ENCODE data around the gene PLEKHA3. TPM values are rescaled to one million over a fixed set of nuclear protein-coding genes. Genes with fewer than 3 reads are reported as not detected.
"Not testable (repeated sequence)": the region's sequence is repeated elsewhere in the genome, so short reads cannot be mapped to it uniquely, and the experiment has no call there.

The PLEKHA3 gene
- total RNA-seq, 2 experiments from 2014 or later, result 24.1 to 27.3 TPM

DNA sequence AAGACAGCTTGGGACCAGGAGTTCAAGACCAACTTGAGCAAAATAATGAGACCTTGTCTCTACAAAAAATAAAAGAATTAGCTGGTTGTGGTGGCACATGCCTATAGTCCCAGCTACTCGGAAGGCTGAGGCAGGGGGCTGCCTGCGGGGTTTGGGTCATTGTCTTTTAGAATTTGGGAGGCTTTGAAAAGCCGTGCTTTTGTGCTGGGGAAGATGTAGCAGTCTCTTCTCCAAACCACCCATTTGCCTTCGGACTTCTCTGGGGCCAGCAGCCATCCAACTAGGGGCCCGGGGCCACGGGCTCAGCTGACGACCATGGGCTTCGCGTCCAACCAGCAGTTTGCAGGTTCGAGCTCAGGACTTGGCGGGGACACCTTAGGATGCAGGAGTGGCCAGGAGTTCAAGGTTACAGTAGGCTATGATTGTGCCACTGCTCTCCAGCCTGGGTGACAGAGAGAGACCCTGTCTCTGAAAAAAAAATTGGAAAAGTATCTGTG lies 22.8 kb upstream of the PLEKHA3 start:
- intact Hi-C loops (cut with DNase I, micrococcal nuclease), result no loop called here
- no peak overlapping the region for H3K4me3 Mint-ChIP-seq

GRCh38 chr2:178469219-178469849 lies 10.9 kb upstream of the PLEKHA3 start:
- peaks cover 1% of the 10 kb centered on the region for H3K36me3 Mint-ChIP-seq (ENCODE audit: low read depth)
- no peak overlapping the region for H3K27ac Mint-ChIP-seq
- H3K4me1 Mint-ChIP-seq, result no peaks in the 10 kb centered on the region
- intact Hi-C loops (cut with DNase I, micrococcal nuclease), result no loop called here
- no peak overlapping the region for H3K4me3 Mint-ChIP-seq
- CTCF ChIA-PET, result no interaction called here
- POLR2A ChIA-PET, result no interaction called here
- ATAC-seq, result no peak
- no peaks in the 10 kb centered on the region for H3K27me3 Mint-ChIP-seq
- H3K9me3 Mint-ChIP-seq (ENCODE audit: low read depth), result no peaks in the 10 kb centered on the region
- no peak for DNase-seq

More for the DNA sequence above, 22.8 kb upstream of the PLEKHA3 start:
- CTCF ChIA-PET, result interaction anchor here (0.8 to 1.5 kb wide), 2 partner anchors 18 to 59 kb away, joined by 3 to 4 read pairs; no protein-coding TSS in a partner anchor
- Mint-ChIP-seq H3K4me1 (peaks cover under 1% of the 10 kb centered on the region), H3K27me3 (no peaks in the 10 kb centered on the region), H3K27ac (no peak overlapping the region), H3K36me3 (ENCODE audit: low read depth) (no peaks in the 10 kb centered on the region), H3K9me3 (ENCODE audit: low read depth) (no peaks in the 10 kb centered on the region)
- ATAC-seq (no peak), DNase-seq (no peak)
- POLR2A ChIA-PET, result interaction anchor here (0.6 to 0.7 kb wide), 2 partner anchors 24 to 70 kb away, joined by 5 to 7 read pairs; no protein-coding TSS in a partner anchor

GRCh38 chr2:178471313-178471712 lies 8.9 kb upstream of the PLEKHA3 start:
- H3K9me3 Mint-ChIP-seq (ENCODE audit: low read depth); ATAC-seq; H3K36me3 Mint-ChIP-seq (ENCODE audit: low read depth); DNase-seq; H3K4me3 Mint-ChIP-seq; POLR2A ChIA-PET; H3K27me3 Mint-ChIP-seq; H3K27ac Mint-ChIP-seq; H3K4me1 Mint-ChIP-seq: not testable (repeated sequence)
- CTCF ChIA-PET, result interaction anchor here (0.6 kb wide), 1 partner anchor 100 kb away, joined by 3 read pairs; no protein-coding TSS in a partner anchor
- intact Hi-C loops (cut with DNase I, micrococcal nuclease), result loop anchor here (10.0 kb wide), 2 partner anchors 233 to 443 kb away; no protein-coding TSS in a partner anchor

GRCh38 chr2:178473373-178473772 lies 6.9 kb upstream of the PLEKHA3 start:
- H3K27ac Mint-ChIP-seq, result no peak overlapping the region

GRCh38 chr2:178473931-178474330 lies 6.3 kb upstream of the PLEKHA3 start:
- Mint-ChIP-seq H3K9me3 (ENCODE audit: low read depth) (no peaks in the 10 kb centered on the region), H3K4me1 (peaks cover 8% of the 10 kb centered on the region), H3K27me3 (no peaks in the 10 kb centered on the region), H3K4me3 (no peak overlapping the region), H3K27ac (no peak overlapping the region), H3K36me3 (ENCODE audit: low read depth) (peaks cover 2% of the 10 kb centered on the region)
- no peak for DNase-seq
- ATAC-seq, result no peak
- POLR2A ChIA-PET, result interaction anchor here (0.7 kb wide), 2 partner anchors 20 to 43 kb away, joined by 3 to 14 read pairs; no protein-coding TSS in a partner anchor
- intact Hi-C loops (cut with DNase I, micrococcal nuclease), result loop anchor here (10.0 kb wide), 2 partner anchors 231 to 441 kb away; no protein-coding TSS in a partner anchor
- CTCF ChIA-PET, result no interaction called here

More at GRCh38 chr2:178473373-178473772, 6.9 kb upstream of the PLEKHA3 start:
- H3K27me3 Mint-ChIP-seq, result no peaks in the 10 kb centered on the region
- CTCF ChIA-PET, result no interaction called here
- peaks cover 2% of the 10 kb centered on the region for H3K36me3 Mint-ChIP-seq (ENCODE audit: low read depth)
- POLR2A ChIA-PET, result no interaction called here
- no peak for ATAC-seq
- no peak for DNase-seq
- no peak overlapping the region for H3K4me3 Mint-ChIP-seq
- peaks cover 8% of the 10 kb centered on the region for H3K4me1 Mint-ChIP-seq
- H3K9me3 Mint-ChIP-seq (ENCODE audit: low read depth), result no peaks in the 10 kb centered on the region
- intact Hi-C loops (cut with DNase I, micrococcal nuclease), result loop anchor here (10.0 kb wide), 2 partner anchors 231 to 441 kb away; no protein-coding TSS in a partner anchor

DNA sequence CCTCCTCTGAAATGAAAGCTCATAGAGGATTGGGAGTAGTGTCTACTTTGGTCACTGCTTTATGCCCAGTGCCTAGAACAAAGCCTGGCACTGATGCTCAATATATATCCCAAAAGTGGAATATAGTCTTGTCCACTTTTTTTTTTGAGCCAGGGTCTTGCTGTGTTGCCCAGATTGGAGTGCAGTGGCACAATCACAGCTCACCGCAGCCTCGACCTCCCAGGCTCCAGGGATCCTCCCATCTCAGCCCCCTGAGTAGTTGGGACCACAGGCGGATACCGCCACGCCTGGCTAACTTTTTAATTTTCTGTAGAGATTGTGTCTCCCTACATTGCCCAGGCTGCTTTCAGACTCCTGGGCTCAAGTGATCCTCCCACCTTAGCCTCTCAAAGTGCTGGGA lies 5.7 kb upstream of the PLEKHA3 start:
- DNase-seq, result no peak
- Mint-ChIP-seq H3K27me3 (no peaks in the 10 kb centered on the region), H3K4me1 (peaks cover 14% of the 10 kb centered on the region), H3K36me3 (ENCODE audit: low read depth) (peaks cover 2% of the 10 kb centered on the region), H3K4me3 (no peak overlapping the region), H3K27ac (no peak overlapping the region), H3K9me3 (ENCODE audit: low read depth) (no peaks in the 10 kb centered on the region)
- ChIA-PET CTCF (no interaction called here), POLR2A (interaction anchor here (0.7 kb wide), 1 partner anchor 19 kb away, joined by 14 read pairs; no protein-coding TSS in a partner anchor)
- no peak for ATAC-seq
- intact Hi-C loops (cut with DNase I, micrococcal nuclease), result loop anchor here (10.0 kb wide), 2 partner anchors 230 to 440 kb away; no protein-coding TSS in a partner anchor

- H3K36me3 Mint-ChIP-seq (ENCODE audit: low read depth), result peaks cover 2% of the 10 kb centered on the region
- no peak overlapping the region for H3K27ac Mint-ChIP-seq
- H3K27me3 Mint-ChIP-seq, result no peaks in the 10 kb centered on the region
- no peak for DNase-seq
- peaks cover 19% of the 10 kb centered on the region for H3K4me1 Mint-ChIP-seq
- ChIA-PET POLR2A (no interaction called here), CTCF (interaction anchor here (1.3 kb wide), 1 partner anchor 18 kb away, joined by 4 read pairs; no protein-coding TSS in a partner anchor)
- H3K4me3 Mint-ChIP-seq, result no peak overlapping the region
- no peak for ATAC-seq
- intact Hi-C loops (cut with DNase I, micrococcal nuclease), result loop anchor here (5.0 to 10.0 kb wide), 3 partner anchors 226 to 438 kb away; no protein-coding TSS in a partner anchor
- no peaks in the 10 kb centered on the region for H3K9me3 Mint-ChIP-seq (ENCODE audit: low read depth)
Observed at GRCh38 chr2:178476477-178476876, 3.8 kb upstream of the PLEKHA3 start.

GRCh38 chr2:178477443-178478129 lies 2.7 kb upstream of the PLEKHA3 start:
- DNase-seq (no peak), ATAC-seq (no peak)
- H3K36me3 Mint-ChIP-seq (ENCODE audit: low read depth), result peaks cover 2% of the 10 kb centered on the region
- H3K9me3 Mint-ChIP-seq (ENCODE audit: low read depth), result no peaks in the 10 kb centered on the region
- peak overlapping the region; percentile 89 for H3K4me3 Mint-ChIP-seq
- ChIA-PET POLR2A (no interaction called here), CTCF (interaction anchor here (0.6 kb wide), 1 partner anchor 30 kb away, joined by 7 read pairs; no protein-coding TSS in a partner anchor)
- intact Hi-C loops (cut with DNase I, micrococcal nuclease), result loop anchor here (1.0 to 10.0 kb wide), 7 partner anchors 26 to 437 kb away; partner anchors contain the start of genes PJVK (in 2 of the 2) and PRKRA (in 2 of the 2)
- H3K27ac Mint-ChIP-seq, result no peak overlapping the region
- H3K4me1 Mint-ChIP-seq, result peaks cover 30% of the 10 kb centered on the region
- H3K27me3 Mint-ChIP-seq, result no peaks in the 10 kb centered on the region

DNA sequence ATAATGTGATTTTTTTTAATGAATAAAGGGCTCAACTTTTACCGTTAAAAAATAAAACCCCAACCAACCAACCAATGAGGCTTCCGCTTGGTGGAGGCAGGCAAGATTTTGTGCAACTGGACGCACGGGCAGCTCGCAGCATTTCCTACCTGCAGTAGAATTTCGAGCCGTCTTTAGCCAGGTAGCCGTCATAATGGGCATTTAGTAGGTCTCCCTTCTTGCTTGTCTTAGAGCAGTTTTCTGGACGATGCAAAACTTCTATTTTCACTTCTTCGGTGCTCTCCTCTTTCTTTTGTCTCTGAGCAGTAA lies 2.2 kb upstream of the PLEKHA3 start:
- Mint-ChIP-seq H3K27ac (peak overlapping the region; percentile 97), H3K27me3 (no peaks in the 10 kb centered on the region), H3K4me3 (peak overlapping the region; percentile 89), H3K4me1 (peaks cover 35% of the 10 kb centered on the region), H3K36me3 (ENCODE audit: low read depth) (peaks cover 2% of the 10 kb centered on the region), H3K9me3 (ENCODE audit: low read depth) (no peaks in the 10 kb centered on the region)
- ChIA-PET POLR2A (no interaction called here), CTCF (no interaction called here)
- intact Hi-C loops (cut with DNase I, micrococcal nuclease), result loop anchor here (1.0 to 10.0 kb wide), 7 partner anchors 27 to 437 kb away; partner anchors contain the start of genes PJVK (in 2 of the 2) and PRKRA (in 2 of the 2)
- no peak for ATAC-seq
- DNase-seq, result peak; percentile 36

DNA sequence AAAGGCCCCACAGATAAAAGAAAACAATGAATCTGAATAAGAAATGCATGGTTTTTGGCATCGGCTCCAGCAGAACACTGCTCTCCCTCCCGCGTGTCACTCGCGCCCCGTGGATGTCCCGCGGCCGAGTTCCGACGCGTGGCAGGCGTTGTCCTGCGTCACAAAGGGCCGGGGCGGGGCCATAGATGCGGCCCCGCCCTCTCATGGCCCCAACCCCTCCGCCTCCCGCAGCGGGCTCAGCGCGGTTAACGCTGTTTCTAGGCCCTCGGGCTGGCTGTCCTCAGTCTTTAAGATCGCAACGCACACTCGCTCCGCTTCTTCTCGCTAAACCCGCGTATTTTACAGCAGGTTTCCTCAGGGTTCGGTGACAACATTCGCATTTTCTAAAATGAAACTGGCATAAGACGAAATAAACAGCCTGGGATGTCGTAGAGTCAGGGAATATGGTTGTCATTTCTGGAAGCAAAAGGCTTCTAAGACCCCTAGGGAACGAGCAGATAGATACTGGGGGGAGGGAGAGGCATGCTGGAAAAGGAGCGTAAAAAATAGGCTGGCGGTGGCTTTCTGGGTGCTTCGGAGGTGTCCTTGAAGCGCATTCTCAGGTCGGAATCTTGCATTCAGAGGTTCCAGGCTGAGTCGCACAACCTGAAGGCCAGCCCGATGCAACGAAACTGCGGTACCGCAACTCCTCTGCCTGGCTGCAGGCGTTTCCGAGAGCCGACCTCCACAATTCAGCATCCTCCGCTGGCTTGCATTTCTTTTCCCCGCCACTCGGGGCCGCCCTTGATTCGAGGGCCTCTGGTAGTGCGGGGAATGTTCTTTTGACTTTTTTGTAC lies 1.6 kb upstream of the PLEKHA3 start, which contains the start of gene FKBP7:
FKBP7 (minus strand) TSS at position 162 of the 836 bp plus-strand sequence; CDS start at position 61, 101 bp downstream.
- ATAC-seq (peak; percentile 73), DNase-seq (peak; percentile 89)
- Mint-ChIP-seq H3K9me3 (ENCODE audit: low read depth) (no peaks in the 10 kb centered on the region), H3K27me3 (no peaks in the 10 kb centered on the region), H3K4me3 (peak within 1 kb of the TSS; percentile 89), H3K27ac (peak within 1 kb of the TSS; percentile 97), H3K36me3 (ENCODE audit: low read depth) (peaks cover 2% of the 10 kb centered on the region), H3K4me1 (peaks cover 38% of the 10 kb centered on the region)
- POLR2A ChIA-PET, result no interaction called here
- CTCF ChIA-PET, result interaction anchor here (1.3 kb wide), 1 partner anchor 41 kb away, joined by 4 read pairs; no protein-coding TSS in a partner anchor
- intact Hi-C loops (cut with DNase I, micrococcal nuclease), result loop anchor here (1.0 to 10.0 kb wide), 7 partner anchors 27 to 436 kb away; partner anchors contain the start of genes PJVK (in 2 of the 2) and PRKRA (in 2 of the 2)
